Stimulated activated CD4-positive, alpha-beta T cell treated with anti-CD3 and anti-CD28 coated beads, TNF-alpha, amount 100 ng/mL, for 24 hours (primary cell): ENCODE results near the gene ATP8A1.
"Not testable (repeated sequence)": the region's sequence is repeated elsewhere in the genome, so short reads cannot be mapped to it uniquely, and the experiment has no call there.

ENCODE experiments used
- DNase-seq, 3 experiments: peaks; one replicate each; pipeline ENCODE4 v3.0.0-alpha.2; 2020; ENCODE audit warnings: low read depth in 3 of 3

The ATP8A1 gene

GRCh38 chr4:42656944-42657792 lies at the start of gene ATP8A1:
ATP8A1 (minus strand) TSS chr4:42657105; CDS start chr4:42656873, 232 bp downstream.
- DNase-seq: peak; percentile 81 to 90 (median 88)

- no peak for DNase-seq
Observed at GRCh38 chr4:42706086-42706485, 49.2 kb upstream of the ATP8A1 start.

DNA sequence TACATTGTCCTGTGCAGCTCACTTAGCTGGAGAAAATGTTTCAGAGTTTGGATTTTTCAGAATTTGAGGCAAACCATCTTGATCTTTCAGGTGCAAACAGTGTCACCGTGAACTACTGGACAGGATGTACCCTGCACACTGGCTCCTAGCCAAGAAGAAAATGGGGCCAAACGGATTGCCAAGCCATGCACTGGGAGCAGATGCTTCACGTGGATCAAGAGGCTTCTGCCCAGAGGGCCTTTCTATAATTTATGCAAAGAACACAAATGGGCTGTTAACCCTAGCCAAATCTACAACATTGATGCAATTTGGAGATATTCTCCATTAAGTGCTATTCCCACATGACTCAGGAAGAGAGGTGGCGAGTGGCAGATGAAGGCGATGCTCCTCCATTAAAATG lies 46.9 kb upstream of the ATP8A1 start:
- no peak for DNase-seq

DNA sequence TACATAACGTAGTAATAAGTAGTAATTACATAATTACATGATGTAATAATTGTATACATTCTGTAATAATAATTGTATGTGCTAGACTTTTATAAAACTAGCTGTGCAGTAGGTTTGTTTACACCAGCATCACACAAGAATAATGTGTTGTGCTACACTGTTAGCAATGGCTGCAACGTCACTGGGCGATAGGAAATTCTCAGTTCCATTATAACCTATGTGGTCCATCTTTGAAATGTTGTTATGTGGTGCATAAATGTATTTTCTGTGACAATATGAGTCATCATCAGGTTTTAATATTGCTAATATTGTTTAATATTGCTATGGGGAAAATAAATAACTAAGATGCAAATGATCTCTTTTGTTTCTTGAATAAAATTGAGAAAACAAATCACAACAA lies 46.0 kb upstream of the ATP8A1 start:
- no peak for DNase-seq

DNA sequence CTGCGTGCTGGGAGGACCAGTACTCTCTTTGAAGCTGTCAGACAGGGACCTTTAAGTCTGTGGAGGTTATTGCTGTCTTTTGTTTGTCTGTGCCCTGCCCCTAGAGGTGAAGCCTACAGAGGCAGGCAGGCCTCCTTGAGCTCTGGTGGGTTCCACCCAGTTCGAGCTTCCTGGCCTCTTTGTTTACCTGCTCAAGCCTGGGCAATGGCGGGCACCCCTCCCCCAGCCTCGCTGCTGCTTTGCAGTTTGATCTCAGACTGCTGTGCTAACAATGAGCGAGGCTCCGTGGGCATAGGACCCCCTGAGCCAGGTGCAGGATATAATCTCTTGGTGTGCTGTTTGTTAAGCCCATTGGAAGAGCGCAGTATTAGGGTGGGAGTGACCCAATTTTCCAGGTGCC lies 44.9 kb upstream of the ATP8A1 start:
- not testable (repeated sequence) for DNase-seq

GRCh38 chr4:42690537-42690936 lies 33.6 kb upstream of the ATP8A1 start:
- DNase-seq: no peak

GRCh38 chr4:42683393-42683792 lies 26.5 kb upstream of the ATP8A1 start:
- no peak for DNase-seq

GRCh38 chr4:42678512-42678911 lies 21.6 kb upstream of the ATP8A1 start:
- no peak for DNase-seq

DNA sequence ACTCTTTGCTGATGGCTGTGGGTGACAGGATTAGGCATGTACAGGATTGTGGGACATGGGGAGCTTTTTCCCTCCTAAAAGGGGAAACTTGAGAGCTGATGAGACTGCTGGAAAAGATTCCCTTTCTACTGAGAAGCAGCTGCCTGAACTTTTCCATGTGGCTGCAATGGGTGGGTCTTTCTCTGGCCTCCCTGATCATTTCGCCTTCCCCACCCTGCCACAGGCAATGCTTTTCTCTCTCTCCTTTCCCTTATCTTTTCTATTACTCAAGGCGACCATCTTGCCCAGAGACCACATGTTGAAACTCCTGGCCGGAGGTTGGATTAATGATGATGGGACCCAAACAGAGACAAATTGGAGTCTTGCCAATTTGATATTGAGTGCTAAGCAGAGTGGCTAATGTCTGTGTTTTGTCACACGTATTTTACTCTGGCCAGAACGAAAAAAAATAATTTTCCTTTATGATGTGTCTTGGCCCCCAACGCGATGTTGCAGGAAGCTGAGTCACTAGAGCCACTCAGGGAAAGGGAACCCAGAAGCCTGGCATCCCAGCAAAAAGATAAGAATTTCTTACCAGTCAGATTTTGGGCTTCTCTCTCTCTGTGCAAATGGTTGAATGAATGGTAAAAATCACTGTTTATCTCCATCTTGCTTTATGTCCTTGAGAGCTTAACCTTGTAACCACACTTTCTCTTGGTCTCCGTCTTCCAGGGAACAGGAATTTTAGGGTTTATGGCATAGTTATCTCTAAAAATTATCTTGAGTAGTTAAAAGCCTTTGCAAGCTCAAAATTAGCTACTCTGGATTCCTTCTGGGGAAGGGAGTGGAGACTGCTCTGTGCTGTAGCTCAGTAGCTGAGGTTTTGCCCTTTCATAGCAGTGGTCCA lies 19.4 kb upstream of the ATP8A1 start:
- DNase-seq: no peak

GRCh38 chr4:42673082-42673425 lies 16.1 kb upstream of the ATP8A1 start:
- DNase-seq: no peak

DNA sequence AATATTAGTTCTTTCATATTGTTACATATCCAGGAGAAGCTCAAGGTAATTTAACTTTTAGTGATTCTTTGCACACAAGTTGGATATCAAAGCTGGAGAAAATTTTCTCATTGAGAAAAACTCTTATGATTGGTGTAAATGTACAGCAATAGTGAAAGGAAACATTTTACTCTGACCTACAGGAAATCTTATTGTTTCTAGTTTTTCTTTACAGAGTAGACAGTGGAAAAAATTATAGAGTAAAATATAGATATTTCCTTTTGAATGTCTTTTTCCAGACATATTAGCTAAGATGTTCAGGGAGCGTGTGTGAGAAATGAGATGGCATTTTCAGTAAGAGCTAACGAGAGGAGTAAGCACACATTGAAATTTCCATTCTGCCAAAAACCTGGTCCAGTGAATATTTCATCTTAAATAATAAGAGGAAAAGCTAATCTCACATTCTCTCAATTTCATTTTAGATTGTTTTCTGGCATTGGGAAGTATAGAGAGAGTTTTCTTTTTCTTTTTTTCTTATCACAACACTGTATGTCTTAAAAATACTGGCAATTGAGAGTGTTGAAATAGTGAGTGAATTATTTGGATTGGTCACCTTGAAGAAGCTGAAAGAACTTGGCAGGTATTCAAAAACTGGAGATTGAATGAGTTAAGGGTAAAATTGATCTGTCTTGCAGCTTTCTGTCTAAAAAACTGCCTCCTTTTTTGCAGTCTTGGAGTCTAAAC lies 15.6 kb upstream of the ATP8A1 start:
- no peak for DNase-seq

DNA sequence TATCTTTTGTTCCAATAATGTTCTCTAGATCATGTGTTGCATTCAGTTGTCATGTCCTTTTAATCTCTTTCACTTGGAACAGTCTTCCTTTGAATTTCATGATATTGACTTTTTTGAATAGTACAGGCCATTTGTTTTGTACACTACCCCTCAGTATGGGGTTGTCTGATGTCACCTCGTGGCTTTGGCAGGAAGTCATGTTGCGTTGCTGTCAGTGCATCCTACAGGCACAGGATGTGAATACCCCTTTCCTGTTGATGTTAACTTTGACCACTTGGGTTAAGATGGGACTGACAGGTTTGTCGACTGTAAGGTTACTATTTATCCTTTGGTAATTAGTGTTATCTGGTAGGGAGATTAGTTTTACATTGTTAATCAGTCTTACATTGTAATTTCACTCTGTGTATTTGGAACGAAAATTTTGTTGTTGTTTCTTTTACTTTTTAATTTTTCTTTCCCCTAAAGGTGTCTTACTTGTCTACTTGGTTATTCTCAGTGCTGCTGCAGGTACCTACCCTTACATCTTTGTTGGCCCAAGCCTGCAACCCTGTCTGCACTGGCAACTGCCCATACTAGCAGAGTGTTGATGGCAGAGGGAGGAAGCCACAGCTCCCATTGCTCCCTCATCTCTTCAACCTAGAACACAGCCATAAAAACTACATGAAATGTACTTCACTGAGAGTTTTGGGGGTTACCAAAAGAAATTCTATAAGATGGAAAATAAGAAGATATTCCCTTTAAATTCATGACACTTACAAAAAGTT lies 14.7 kb upstream of the ATP8A1 start:
- peak in 1 of 3 experiments; percentile 21 for DNase-seq

GRCh38 chr4:42658261-42658660 lies 1.4 kb upstream of the ATP8A1 start:
- DNase-seq: no peak

GRCh38 chr4:42656679-42656943 lies 294 bp downstream of the ATP8A1 start:
- no peak for DNase-seq

- peak in 2 of 3 experiments; percentile 27 to 31 for DNase-seq
Observed at GRCh38 chr4:42655921-42656678, 805 bp downstream of the ATP8A1 start.

DNA sequence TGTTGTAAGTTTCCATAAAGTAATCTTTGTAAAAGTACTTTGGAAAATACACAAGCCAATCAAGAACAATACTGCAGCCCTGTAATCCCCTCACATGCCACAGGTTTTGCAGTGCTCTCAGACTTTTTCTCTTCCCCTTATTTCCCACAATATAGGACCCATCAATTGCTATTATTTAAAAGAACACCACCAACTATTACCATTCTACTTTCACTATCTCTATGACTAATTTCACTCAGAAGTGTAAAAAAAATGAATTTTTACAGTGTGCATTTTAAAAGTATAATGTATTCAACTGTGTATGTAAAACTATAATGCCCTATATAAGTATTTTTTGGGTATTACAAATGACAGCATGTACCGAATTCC lies 1.7 kb downstream of the ATP8A1 start:
- no peak for DNase-seq

- DNase-seq: no peak
Observed at GRCh38 chr4:42654631-42655268, 2.2 kb downstream of the ATP8A1 start.

DNA sequence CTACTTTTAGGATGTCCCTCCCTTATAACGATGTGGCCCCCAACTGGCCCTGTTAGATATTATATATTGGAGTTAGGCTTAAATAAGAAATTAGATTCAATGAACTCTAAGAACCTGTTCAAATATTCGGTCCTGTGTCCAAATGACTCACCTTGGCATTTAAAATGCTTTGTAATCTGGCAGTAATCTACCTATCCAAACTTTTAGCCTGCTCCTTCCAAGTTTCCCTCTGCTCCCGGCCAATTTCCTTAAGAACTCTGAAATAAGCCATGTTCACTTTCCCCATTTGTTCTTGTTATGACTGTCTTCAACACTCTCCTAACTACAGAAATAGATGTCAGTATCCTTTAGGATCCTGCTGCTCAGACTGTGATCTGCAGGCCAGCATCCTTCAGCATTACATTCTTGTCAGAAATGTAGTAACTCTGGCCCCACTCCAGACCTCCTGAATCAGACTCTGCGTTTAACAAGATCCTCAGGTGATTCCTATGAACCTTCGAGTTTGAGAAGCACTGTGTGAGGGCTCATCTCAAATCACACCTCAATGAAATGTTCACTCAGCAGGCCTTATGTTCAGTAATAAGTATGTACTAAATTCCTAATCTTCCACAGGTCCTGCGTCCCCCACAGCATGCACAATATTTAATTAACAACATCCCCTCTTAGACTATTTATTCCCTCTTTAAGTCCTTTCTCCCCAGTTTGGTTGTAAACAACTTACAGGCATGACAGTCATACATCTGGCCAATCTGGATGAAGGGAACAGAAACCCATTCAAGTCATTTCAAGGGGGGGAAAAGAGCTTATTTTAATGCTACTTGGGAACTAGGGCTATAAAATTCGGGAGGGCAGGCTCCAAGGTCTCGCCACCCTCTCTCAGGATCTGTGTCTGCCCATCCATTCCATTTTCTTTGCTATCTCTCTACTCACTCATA lies 3.0 kb downstream of the ATP8A1 start:
- no peak for DNase-seq

- not testable (repeated sequence) for DNase-seq
Observed at GRCh38 chr4:42652529-42653231, 4.2 kb downstream of the ATP8A1 start.
